IMR-90 (cell line): ENCODE measurements around the gene RASAL1. TPM values are rescaled to one million over a fixed set of nuclear protein-coding genes. Genes with fewer than 3 reads are reported as not detected.

Experiments used
- ATAC-seq: fragments of 200-7000 bp; cut with Tn5 transposase; 2 replicates; pipeline ENCODE4 v1.9.1; 2020; ENCODE audit warnings: low read depth, mild to moderate bottlenecking, moderate library complexity
- BruUV-seq: library from RNA; stranded (reverse); fragments of 400-500 nt; replicated peaks from 2 replicates; lab custom pipeline; 2021; lab: Mats Ljungman, UMichigan
- CTCF ChIA-PET: fragments of 300-600 bp; formaldehyde crosslinking; extraction: SDS; loops from one replicate; lab custom pipeline; 2021; ENCODE audit warnings: antibody characterized with exemption; lab: Yijun Ruan, JAX
- POLR2A ChIA-PET: fragments of 300-600 bp; sonication (Branson Sonifier 250); formaldehyde crosslinking; loops from one replicate; lab custom pipeline; 2022; ENCODE audit warnings: antibody characterized with exemption; ENCODE audit not compliant: unreplicated experiment; lab: Charles Lee
- DNase-seq: peaks from one replicate; pipeline ENCODE4 v3.0.0; 2013
- H2AFZ ChIP-seq: replicated peaks from 2 replicates; pipeline ENCODE3; 2013; ENCODE audit warnings: low read length, mild to moderate bottlenecking; ENCODE audit not compliant: poor library complexity
- H2AK5ac ChIP-seq: 2 replicates; pipeline ENCODE4 v1.6.1; 2013; ENCODE audit warnings: low read depth, low read length, inconsistent platforms
- H2AK9ac ChIP-seq: replicated peaks from 2 replicates; pipeline ENCODE3; 2013; ENCODE audit warnings: mild to moderate bottlenecking, low read depth, low read length, moderate library complexity; ENCODE audit not compliant: poor library complexity
- H2BK120ac ChIP-seq: 2 replicates; pipeline ENCODE4 v1.6.1; 2013; ENCODE audit warnings: low read depth, low read length, inconsistent platforms
- H2BK15ac ChIP-seq: 3 replicates; pipeline ENCODE4 v1.6.1; 2013; ENCODE audit warnings: low read depth, low read length, inconsistent platforms
- H2BK20ac ChIP-seq: 2 replicates; pipeline ENCODE4 v1.6.1; 2013; ENCODE audit warnings: low read depth, mild to moderate bottlenecking, inconsistent platforms, low read length, moderate library complexity
- H2BK5ac ChIP-seq: 2 replicates; pipeline ENCODE4 v1.6.1; 2013; ENCODE audit warnings: mild to moderate bottlenecking, low read depth, low read length, inconsistent platforms; ENCODE audit not compliant: poor library complexity, severe bottlenecking
- H3K14ac ChIP-seq: replicated peaks from 2 replicates; pipeline ENCODE4 v1.6.1; 2013; ENCODE audit warnings: low read depth, low read length, inconsistent platforms
- H3K18ac ChIP-seq: 2 replicates; pipeline ENCODE4 v1.6.1; 2013; ENCODE audit warnings: low read depth, low read length, control low read depth
- H3K23ac ChIP-seq: 2 replicates; pipeline ENCODE4 v1.6.1; 2013; ENCODE audit warnings: low read depth, low read length, inconsistent platforms
- H3K27ac ChIP-seq: 2 replicates; pipeline ENCODE4 v1.5.1; 2013; ENCODE audit warnings: mild to moderate bottlenecking, control low read depth, low read length; ENCODE audit not compliant: insufficient read depth
- H3K27me3 ChIP-seq: 2 replicates; pipeline ENCODE4 v1.6.1; 2013; ENCODE audit warnings: low read length; ENCODE audit not compliant: control insufficient read depth, insufficient read depth
- H3K36me3 ChIP-seq: 2 replicates; pipeline ENCODE4 v1.6.1; 2013; ENCODE audit warnings: low read length, mixed read lengths; ENCODE audit not compliant: control insufficient read depth, insufficient read depth
- H3K4ac ChIP-seq: 2 replicates; pipeline ENCODE4 v1.6.1; 2013; ENCODE audit warnings: low read depth, low read length, inconsistent platforms
- H3K4me1 ChIP-seq: 2 replicates; pipeline ENCODE4 v1.6.1; 2013; ENCODE audit warnings: low read length, mixed read lengths; ENCODE audit not compliant: control insufficient read depth, insufficient read depth
- H3K4me2 ChIP-seq: 2 replicates; pipeline ENCODE4 v1.6.1; 2013; ENCODE audit warnings: low read depth, mild to moderate bottlenecking, control low read depth, low read length, moderate library complexity
- H3K4me3 ChIP-seq: 2 replicates; pipeline ENCODE4 v1.5.1; 2013; ENCODE audit warnings: low read depth, mild to moderate bottlenecking, control low read depth, low read length, moderate library complexity; ENCODE audit not compliant: insufficient read depth
- H3K56ac ChIP-seq: 2 replicates; pipeline ENCODE4 v1.6.1; 2013; ENCODE audit warnings: low read length, inconsistent platforms; ENCODE audit not compliant: insufficient read depth; ENCODE audit errors: extremely low read depth
- H3K79me1 ChIP-seq, 2 experiments: 2 replicates each; pipeline ENCODE4 v1.6.1; 2013; ENCODE audit warnings: low read length in 2 of 2, inconsistent platforms in 1 of 2, low read depth in 1 of 2
- H3K9ac ChIP-seq: 2 replicates; pipeline ENCODE4 v1.6.1; 2013; ENCODE audit warnings: low read depth, low read length, control low read depth
- H3K9me1 ChIP-seq: 2 replicates; pipeline ENCODE4 v1.6.1; 2013; ENCODE audit warnings: low read length, inconsistent platforms; ENCODE audit not compliant: insufficient read depth
- H3K9me3 ChIP-seq: 2 replicates; pipeline ENCODE4 v1.6.1; 2013; ENCODE audit warnings: low read length; ENCODE audit not compliant: control insufficient read depth, insufficient read depth
- H4K20me1 ChIP-seq: 2 replicates; pipeline ENCODE4 v1.6.1; 2013; ENCODE audit warnings: low read length, inconsistent platforms; ENCODE audit not compliant: insufficient read depth
- H4K5ac ChIP-seq: 2 replicates; pipeline ENCODE4 v1.6.1; 2013; ENCODE audit warnings: mild to moderate bottlenecking, low read depth, low read length, control low read depth
- H4K8ac ChIP-seq, 2 experiments: 2 replicates each; pipeline ENCODE4 v1.6.1; 2013; ENCODE audit warnings: low read depth in 2 of 2, low read length in 2 of 2, control low read depth in 1 of 2, inconsistent platforms in 1 of 2
- H4K91ac ChIP-seq: 2 replicates; pipeline ENCODE4 v1.6.1; 2013; ENCODE audit warnings: low read depth, low read length, inconsistent platforms; ENCODE audit not compliant: insufficient read depth
- BHLHE40 ChIP-seq: fragments of 150-350 bp; IDR thresholded peaks from 2 replicates; pipeline ENCODE4 v1.6.1; 2016; ENCODE audit warnings: mild to moderate bottlenecking, low read depth, low read length
- CEBPB ChIP-seq: IDR thresholded peaks from 2 replicates; pipeline ENCODE4 v1.6.1; 2012; ENCODE audit warnings: low read depth, low read length, improper control_type of control experiment
- MAZ ChIP-seq: IDR thresholded peaks from 2 replicates; pipeline ENCODE4 v1.6.1; 2012; ENCODE audit warnings: low read depth, mild to moderate bottlenecking, low read length, improper control_type of control experiment, moderate library complexity, borderline replicate concordance
- RAD21 ChIP-seq: IDR thresholded peaks from 2 replicates; pipeline ENCODE4 v1.6.1; 2012; ENCODE audit warnings: low read length, improper control_type of control experiment
- RCOR1 ChIP-seq: IDR thresholded peaks from 2 replicates; pipeline ENCODE4 v1.6.1; 2012; ENCODE audit warnings: mild to moderate bottlenecking, low read length, improper control_type of control experiment; ENCODE audit not compliant: insufficient replicate concordance
- SMC3 ChIP-seq: fragments of 150-350 bp; IDR thresholded peaks from 2 replicates; pipeline ENCODE4 v1.6.1; 2016; ENCODE audit warnings: low read depth, mild to moderate bottlenecking, antibody characterized with exemption, low read length, moderate library complexity
- USF2 ChIP-seq: fragments of 150-350 bp; IDR thresholded peaks from 2 replicates; pipeline ENCODE4 v1.6.1; 2017; ENCODE audit warnings: mild to moderate bottlenecking, antibody characterized with exemption, low read length, low read depth
- WGBS, 2 experiments: methylation state at CpG; one replicate each; pipeline versions ENCODE4 v1.1.5 to v1.1.7; 2013; ENCODE audit warnings: missing lambda C conversion rate in 2 of 2; ENCODE audit not compliant: insufficient read length in 1 of 2; ENCODE audit errors: extremely low coverage in 2 of 2; 5-methylcytosine and 5-hydroxymethylcytosine counted together
- dilution Hi-C: fragments of 300-500 bp; cut with HindIII; formaldehyde crosslinking; loops from one replicate; pipeline ENCODE4 v1.14.3; 2018; ENCODE audit warnings: low sequenced_read_pairs; ENCODE audit not compliant: unreplicated experiment
- in situ Hi-C: fragments of 300-500 bp; cut with MboI; formaldehyde crosslinking; loops from 3 replicates; pipeline ENCODE4 v1.14.3; 2019; ENCODE audit warnings: low sequenced_read_pairs, inconsistent platforms, mixed read lengths
- intact Hi-C: fragments of 100-400 bp; cut with micrococcal nuclease; formaldehyde crosslinking; loops from 2 replicates; pipeline ENCODE4 v1.10.0; 2022
- polyA plus RNA-seq, 3 experiments: library from polyadenylated mRNA; depleted of rRNA; stranded (reverse); fragments of >200 nt; gene quantifications; 2 replicates each; pipeline ENCODE4 v1.2.3, GENCODE V29; 2012; ENCODE audit warnings: low replicate concordance in 1 of 3
- total RNA-seq: library from RNA; depleted of rRNA; stranded (reverse); fragments of >200 nt; gene quantifications from 2 replicates; pipeline ENCODE4 v1.2.3, GENCODE V29; 2012
- TF ChIP-seq, protein P1 (sequence below): conservative IDR thresholded peaks from 2 replicates; pipeline ENCODE4 v1.5.1; 2012; ENCODE audit warnings: mild to moderate bottlenecking, low read depth, low read length, improper control_type of control experiment

The RASAL1 gene
- total and polyA plus RNA-seq, 2 of the 4 experiments (the other 2 are of a cell fraction), result not detected

- TF ChIP-seq RCOR1 (no peak), RAD21 (peak; percentile 46; the same call in 1 of the 2 replicates), MAZ (no peak), CEBPB (peak; percentile 62), SMC3 (0 out of 2 replicates have a peak, but pooled peaks have one; percentile 17), USF2 (peak; percentile 50; the same call in 1 of the 2 replicates), BHLHE40 (no peak)
- TF ChIP-seq, protein P1, sequence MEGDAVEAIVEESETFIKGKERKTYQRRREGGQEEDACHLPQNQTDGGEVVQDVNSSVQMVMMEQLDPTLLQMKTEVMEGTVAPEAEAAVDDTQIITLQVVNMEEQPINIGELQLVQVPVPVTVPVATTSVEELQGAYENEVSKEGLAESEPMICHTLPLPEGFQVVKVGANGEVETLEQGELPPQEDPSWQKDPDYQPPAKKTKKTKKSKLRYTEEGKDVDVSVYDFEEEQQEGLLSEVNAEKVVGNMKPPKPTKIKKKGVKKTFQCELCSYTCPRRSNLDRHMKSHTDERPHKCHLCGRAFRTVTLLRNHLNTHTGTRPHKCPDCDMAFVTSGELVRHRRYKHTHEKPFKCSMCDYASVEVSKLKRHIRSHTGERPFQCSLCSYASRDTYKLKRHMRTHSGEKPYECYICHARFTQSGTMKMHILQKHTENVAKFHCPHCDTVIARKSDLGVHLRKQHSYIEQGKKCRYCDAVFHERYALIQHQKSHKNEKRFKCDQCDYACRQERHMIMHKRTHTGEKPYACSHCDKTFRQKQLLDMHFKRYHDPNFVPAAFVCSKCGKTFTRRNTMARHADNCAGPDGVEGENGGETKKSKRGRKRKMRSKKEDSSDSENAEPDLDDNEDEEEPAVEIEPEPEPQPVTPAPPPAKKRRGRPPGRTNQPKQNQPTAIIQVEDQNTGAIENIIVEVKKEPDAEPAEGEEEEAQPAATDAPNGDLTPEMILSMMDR, result peak; percentile 56
- Histone ChIP-seq H2AK5ac (no peak overlapping the region), H3K4me2 (no peak overlapping the region), H2BK15ac (no peak overlapping the region), H3K56ac (no peak overlapping the region), H4K91ac (no peak overlapping the region), H3K18ac (no peak overlapping the region), H4K5ac (no peak overlapping the region), H3K9ac (no peak overlapping the region), H2BK5ac (no peak overlapping the region), H3K14ac (no peak overlapping the region), H4K8ac (no peak overlapping the region), H2BK120ac (no peak overlapping the region), H3K79me1 (no peaks in the 10 kb centered on the region), H3K23ac (no peak overlapping the region), H3K27me3 (peaks cover 3% of the 10 kb centered on the region; the same call in 1 of the 2 replicates), H3K9me1 (no peaks in the 10 kb centered on the region), H3K36me3 (no peaks in the 10 kb centered on the region), H2AFZ (peak overlapping the region; percentile 78), H3K4ac (no peak overlapping the region), H2AK9ac (no peak overlapping the region), H2BK20ac (no peak overlapping the region), H3K27ac (no peak overlapping the region), H3K9me3 (no peaks in the 10 kb centered on the region), H3K4me1 (no peaks in the 10 kb centered on the region), H4K20me1 (no peaks in the 10 kb centered on the region), H3K4me3 (no peak overlapping the region)
- no TSS peak for BruUV-seq
- ATAC-seq, result peak; percentile 82
- POLR2A ChIA-PET, result no interaction called here
- in situ Hi-C loops, result no loop called here
- intact Hi-C loops, result loop anchor here (1.0 kb wide), 1 partner anchor 50 kb away; no protein-coding TSS in a partner anchor
- dilution Hi-C loops, result no loop called here
- DNase-seq, result peak; percentile 63
- CTCF ChIA-PET, result no interaction called here
- WGBS, 2 experiments, result 0% methylated on average over 3 of the region's 15 CpGs; no CpG with 5 or more reads in 1 of the 2 experiments
These were observed 37.0 kb downstream of the RASAL1 start for GRCh38 chr12:113098441-113099028.
